Lower leg skin (tissue), 3 donors: ENCODE measurements around the gene CCDC9B.

Experiments
- CTCF ChIP-seq, 3 donors: fragments of 450-650 bp; IDR thresholded peaks; one replicate each; pipeline ENCODE4 v1.5.1; 2016; ENCODE audit warnings: antibody characterized with exemption in 3 of 3, mild to moderate bottlenecking in 3 of 3, moderate library complexity in 2 of 3
- POLR2A ChIP-seq, 2 donors: fragments of 450-650 bp; IDR thresholded peaks; one replicate each; pipeline ENCODE4 v1.6.1; 2016 to 2017; ENCODE audit warnings: antibody characterized with exemption in 2 of 2, mild to moderate bottlenecking in 1 of 2, moderate library complexity in 1 of 2

GRCh38 chr15:40287505-40287904 lies 53.2 kb downstream of the CCDC9B start:
- TF ChIP-seq CTCF (IDR thresholded peaks at IDR 0.05) (no peak), POLR2A (IDR thresholded peaks at IDR 0.05) (no peak)
